ENCODE results near the gene RHOJ. TPM values are rescaled to one million over a fixed set of nuclear protein-coding genes. Genes with fewer than 3 reads are reported as not detected.

RHOJ gene
- total and polyA plus RNA-seq, 2 experiments from 2014 or later, result 0.17 TPM; not detected in 1

DNA sequence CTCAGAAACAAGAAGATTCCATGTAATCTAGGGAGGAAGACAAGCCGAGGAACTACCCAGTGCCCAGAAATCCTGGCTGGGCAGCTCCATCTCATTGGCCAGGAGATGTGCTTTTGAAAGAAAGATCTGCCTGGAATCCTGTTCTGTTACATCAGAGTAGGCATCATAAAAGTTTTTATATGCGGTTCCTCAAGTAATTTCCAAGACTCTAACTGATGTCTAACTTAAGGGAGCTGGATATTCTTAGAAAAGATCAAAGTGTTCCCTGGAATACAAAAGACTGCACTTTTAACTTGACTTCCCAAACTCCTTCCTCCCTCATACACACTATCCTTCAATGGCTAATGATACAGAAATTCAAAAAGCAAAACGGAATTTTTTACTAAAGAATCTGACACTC, 16.3 kb downstream of the RHOJ start:
- Mint-ChIP-seq H3K4me3 (no peak overlapping the region), H3K4me1 (peaks cover 7% of the 10 kb centered on the region; the same call in 1 of the 3 replicates), H3K27ac (no peak overlapping the region; the same call in 1 of the 2 replicates), H3K27me3 (ENCODE audit: insufficient read depth, low read depth, poor library complexity) (peaks cover 4% of the 10 kb centered on the region), H3K36me3 (ENCODE audit: low read depth) (no peaks in the 10 kb centered on the region), H3K9me3 (no peaks in the 10 kb centered on the region)
- TF ChIP-seq CREB1 (CRISPR knock-in tag; IDR thresholded peaks at IDR 0.05; ENCODE audit: low read depth), result no peak
- TF ChIP-seq, protein P1, sequence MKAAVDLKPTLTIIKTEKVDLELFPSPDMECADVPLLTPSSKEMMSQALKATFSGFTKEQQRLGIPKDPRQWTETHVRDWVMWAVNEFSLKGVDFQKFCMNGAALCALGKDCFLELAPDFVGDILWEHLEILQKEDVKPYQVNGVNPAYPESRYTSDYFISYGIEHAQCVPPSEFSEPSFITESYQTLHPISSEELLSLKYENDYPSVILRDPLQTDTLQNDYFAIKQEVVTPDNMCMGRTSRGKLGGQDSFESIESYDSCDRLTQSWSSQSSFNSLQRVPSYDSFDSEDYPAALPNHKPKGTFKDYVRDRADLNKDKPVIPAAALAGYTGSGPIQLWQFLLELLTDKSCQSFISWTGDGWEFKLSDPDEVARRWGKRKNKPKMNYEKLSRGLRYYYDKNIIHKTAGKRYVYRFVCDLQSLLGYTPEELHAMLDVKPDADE (IDR thresholded peaks at IDR 0.05), result no peak
- no peak for TF ChIP-seq ZNF114 (CRISPR knock-in tag; IDR thresholded peaks at IDR 0.05)
- no peak for TF ChIP-seq NANOG (IDR thresholded peaks at IDR 0.05; ENCODE audit: borderline replicate concordance)
- no peak for TF ChIP-seq EZH2 (IDR thresholded peaks at IDR 0.05; ENCODE audit: low read depth, unreplicated experiment)
- TF ChIP-seq POLR2AphosphoS5 (IDR thresholded peaks at IDR 0.05; ENCODE audit: low read depth), result no peak
- TF ChIP-seq, protein P2, sequence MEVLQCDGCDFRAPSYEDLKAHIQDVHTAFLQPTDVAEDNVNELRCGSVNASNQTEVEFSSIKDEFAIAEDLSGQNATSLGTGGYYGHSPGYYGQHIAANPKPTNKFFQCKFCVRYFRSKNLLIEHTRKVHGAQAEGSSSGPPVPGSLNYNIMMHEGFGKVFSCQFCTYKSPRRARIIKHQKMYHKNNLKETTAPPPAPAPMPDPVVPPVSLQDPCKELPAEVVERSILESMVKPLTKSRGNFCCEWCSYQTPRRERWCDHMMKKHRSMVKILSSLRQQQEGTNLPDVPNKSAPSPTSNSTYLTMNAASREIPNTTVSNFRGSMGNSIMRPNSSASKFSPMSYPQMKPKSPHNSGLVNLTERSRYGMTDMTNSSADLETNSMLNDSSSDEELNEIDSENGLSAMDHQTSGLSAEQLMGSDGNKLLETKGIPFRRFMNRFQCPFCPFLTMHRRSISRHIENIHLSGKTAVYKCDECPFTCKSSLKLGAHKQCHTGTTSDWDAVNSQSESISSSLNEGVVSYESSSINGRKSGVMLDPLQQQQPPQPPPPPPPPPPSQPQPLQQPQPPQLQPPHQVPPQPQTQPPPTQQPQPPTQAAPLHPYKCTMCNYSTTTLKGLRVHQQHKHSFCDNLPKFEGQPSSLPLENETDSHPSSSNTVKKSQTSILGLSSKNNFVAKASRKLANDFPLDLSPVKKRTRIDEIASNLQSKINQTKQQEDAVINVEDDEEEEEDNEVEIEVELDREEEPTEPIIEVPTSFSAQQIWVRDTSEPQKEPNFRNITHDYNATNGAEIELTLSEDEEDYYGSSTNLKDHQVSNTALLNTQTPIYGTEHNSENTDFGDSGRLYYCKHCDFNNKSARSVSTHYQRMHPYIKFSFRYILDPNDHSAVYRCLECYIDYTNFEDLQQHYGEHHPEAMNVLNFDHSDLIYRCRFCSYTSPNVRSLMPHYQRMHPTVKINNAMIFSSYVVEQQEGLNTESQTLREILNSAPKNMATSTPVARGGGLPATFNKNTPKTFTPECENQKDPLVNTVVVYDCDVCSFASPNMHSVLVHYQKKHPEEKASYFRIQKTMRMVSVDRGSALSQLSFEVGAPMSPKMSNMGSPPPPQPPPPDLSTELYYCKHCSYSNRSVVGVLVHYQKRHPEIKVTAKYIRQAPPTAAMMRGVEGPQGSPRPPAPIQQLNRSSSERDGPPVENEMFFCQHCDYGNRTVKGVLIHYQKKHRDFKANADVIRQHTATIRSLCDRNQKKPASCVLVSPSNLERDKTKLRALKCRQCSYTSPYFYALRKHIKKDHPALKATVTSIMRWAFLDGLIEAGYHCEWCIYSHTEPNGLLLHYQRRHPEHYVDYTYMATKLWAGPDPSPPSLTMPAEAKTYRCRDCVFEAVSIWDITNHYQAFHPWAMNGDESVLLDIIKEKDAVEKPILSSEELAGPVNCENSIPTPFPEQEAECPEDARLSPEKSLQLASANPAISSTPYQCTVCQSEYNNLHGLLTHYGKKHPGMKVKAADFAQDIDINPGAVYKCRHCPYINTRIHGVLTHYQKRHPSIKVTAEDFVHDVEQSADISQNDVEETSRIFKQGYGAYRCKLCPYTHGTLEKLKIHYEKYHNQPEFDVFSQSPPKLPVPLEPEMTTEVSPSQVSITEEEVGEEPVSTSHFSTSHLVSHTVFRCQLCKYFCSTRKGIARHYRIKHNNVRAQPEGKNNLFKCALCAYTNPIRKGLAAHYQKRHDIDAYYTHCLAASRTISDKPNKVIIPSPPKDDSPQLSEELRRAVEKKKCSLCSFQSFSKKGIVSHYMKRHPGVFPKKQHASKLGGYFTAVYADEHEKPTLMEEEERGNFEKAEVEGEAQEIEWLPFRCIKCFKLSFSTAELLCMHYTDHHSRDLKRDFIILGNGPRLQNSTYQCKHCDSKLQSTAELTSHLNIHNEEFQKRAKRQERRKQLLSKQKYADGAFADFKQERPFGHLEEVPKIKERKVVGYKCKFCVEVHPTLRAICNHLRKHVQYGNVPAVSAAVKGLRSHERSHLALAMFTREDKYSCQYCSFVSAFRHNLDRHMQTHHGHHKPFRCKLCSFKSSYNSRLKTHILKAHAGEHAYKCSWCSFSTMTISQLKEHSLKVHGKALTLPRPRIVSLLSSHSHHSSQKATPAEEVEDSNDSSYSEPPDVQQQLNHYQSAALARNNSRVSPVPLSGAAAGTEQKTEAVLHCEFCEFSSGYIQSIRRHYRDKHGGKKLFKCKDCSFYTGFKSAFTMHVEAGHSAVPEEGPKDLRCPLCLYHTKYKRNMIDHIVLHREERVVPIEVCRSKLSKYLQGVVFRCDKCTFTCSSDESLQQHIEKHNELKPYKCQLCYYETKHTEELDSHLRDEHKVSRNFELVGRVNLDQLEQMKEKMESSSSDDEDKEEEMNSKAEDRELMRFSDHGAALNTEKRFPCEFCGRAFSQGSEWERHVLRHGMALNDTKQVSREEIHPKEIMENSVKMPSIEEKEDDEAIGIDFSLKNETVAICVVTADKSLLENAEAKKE (CRISPR knock-in tag; IDR thresholded peaks at IDR 0.05), result no peak
- no peak for TF ChIP-seq EZH2phosphoT487 (IDR thresholded peaks at IDR 0.05; ENCODE audit: unreplicated experiment)
- TF ChIP-seq, protein P3, sequence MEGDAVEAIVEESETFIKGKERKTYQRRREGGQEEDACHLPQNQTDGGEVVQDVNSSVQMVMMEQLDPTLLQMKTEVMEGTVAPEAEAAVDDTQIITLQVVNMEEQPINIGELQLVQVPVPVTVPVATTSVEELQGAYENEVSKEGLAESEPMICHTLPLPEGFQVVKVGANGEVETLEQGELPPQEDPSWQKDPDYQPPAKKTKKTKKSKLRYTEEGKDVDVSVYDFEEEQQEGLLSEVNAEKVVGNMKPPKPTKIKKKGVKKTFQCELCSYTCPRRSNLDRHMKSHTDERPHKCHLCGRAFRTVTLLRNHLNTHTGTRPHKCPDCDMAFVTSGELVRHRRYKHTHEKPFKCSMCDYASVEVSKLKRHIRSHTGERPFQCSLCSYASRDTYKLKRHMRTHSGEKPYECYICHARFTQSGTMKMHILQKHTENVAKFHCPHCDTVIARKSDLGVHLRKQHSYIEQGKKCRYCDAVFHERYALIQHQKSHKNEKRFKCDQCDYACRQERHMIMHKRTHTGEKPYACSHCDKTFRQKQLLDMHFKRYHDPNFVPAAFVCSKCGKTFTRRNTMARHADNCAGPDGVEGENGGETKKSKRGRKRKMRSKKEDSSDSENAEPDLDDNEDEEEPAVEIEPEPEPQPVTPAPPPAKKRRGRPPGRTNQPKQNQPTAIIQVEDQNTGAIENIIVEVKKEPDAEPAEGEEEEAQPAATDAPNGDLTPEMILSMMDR (conservative IDR thresholded peaks at IDR 0.05; ENCODE audit: low read depth in 2 of 2), result no peak
- no peak for TF ChIP-seq ZNF331 (CRISPR knock-in tag; IDR thresholded peaks at IDR 0.05; ENCODE audit: low read depth)
- TF ChIP-seq JUNB (IDR thresholded peaks at IDR 0.05; ENCODE audit: unreplicated experiment), result no peak
- TF ChIP-seq STAT1 (IDR thresholded peaks at IDR 0.05; ENCODE audit: unreplicated experiment), result no peak
- TF ChIP-seq REST (IDR thresholded peaks at IDR 0.05; ENCODE audit: unreplicated experiment), result no peak
- DNase-seq (ENCODE audit: low spot score), result no peak
- Histone ChIP-seq H3K9me2 (ENCODE audit: insufficient read depth) (no peaks in the 10 kb centered on the region), H3F3A (replicated peaks; ENCODE audit: low read depth) (no peaks in the 10 kb centered on the region), H2AFZ (no peak overlapping the region), H3K4me1 (ENCODE audit: insufficient read depth) (no peaks in the 10 kb centered on the region), H3K36me3 (ENCODE audit: insufficient read depth) (no peaks in the 10 kb centered on the region), H3K79me2 (replicated peaks; ENCODE audit: insufficient read depth) (no peaks in the 10 kb centered on the region), H3K27ac (ENCODE audit: low read depth) (no peak overlapping the region), H3K4me2 (no peak overlapping the region), H3K27me3 (ENCODE audit: insufficient read depth) (no peaks in the 10 kb centered on the region), H4K20me1 (replicated peaks; ENCODE audit: insufficient read depth) (no peaks in the 10 kb centered on the region), H3K4me3 (no peak overlapping the region)
- ATAC-seq, result no peak
